IMR-90 (cell line): ENCODE measurements around the gene NELFCD. TPM values are rescaled to one million over a fixed set of nuclear protein-coding genes. Genes with fewer than 3 reads are reported as not detected.

ENCODE experiments used
- ATAC-seq: fragments of 200-7000 bp; cut with Tn5 transposase; 2 replicates; pipeline ENCODE4 v1.9.1; 2020; ENCODE audit warnings: low read depth, mild to moderate bottlenecking, moderate library complexity
- BruUV-seq: library from RNA; stranded (reverse); fragments of 400-500 nt; replicated peaks from 2 replicates; lab custom pipeline; 2021; lab: Mats Ljungman, UMichigan
- CTCF ChIA-PET: fragments of 300-600 bp; formaldehyde crosslinking; extraction: SDS; loops from one replicate; lab custom pipeline; 2021; ENCODE audit warnings: antibody characterized with exemption; lab: Yijun Ruan, JAX
- POLR2A ChIA-PET: fragments of 300-600 bp; sonication (Branson Sonifier 250); formaldehyde crosslinking; loops from one replicate; lab custom pipeline; 2022; ENCODE audit warnings: antibody characterized with exemption; ENCODE audit not compliant: unreplicated experiment; lab: Charles Lee
- DNase-seq: peaks from one replicate; pipeline ENCODE4 v3.0.0; 2013
- H2AFZ ChIP-seq: replicated peaks from 2 replicates; pipeline ENCODE3; 2013; ENCODE audit warnings: low read length, mild to moderate bottlenecking; ENCODE audit not compliant: poor library complexity
- H2AK5ac ChIP-seq: 2 replicates; pipeline ENCODE4 v1.6.1; 2013; ENCODE audit warnings: low read depth, low read length, inconsistent platforms
- H2AK9ac ChIP-seq: replicated peaks from 2 replicates; pipeline ENCODE3; 2013; ENCODE audit warnings: mild to moderate bottlenecking, low read depth, low read length, moderate library complexity; ENCODE audit not compliant: poor library complexity
- H2BK120ac ChIP-seq: 2 replicates; pipeline ENCODE4 v1.6.1; 2013; ENCODE audit warnings: low read depth, low read length, inconsistent platforms
- H2BK15ac ChIP-seq: 3 replicates; pipeline ENCODE4 v1.6.1; 2013; ENCODE audit warnings: low read depth, low read length, inconsistent platforms
- H2BK20ac ChIP-seq: 2 replicates; pipeline ENCODE4 v1.6.1; 2013; ENCODE audit warnings: low read depth, mild to moderate bottlenecking, inconsistent platforms, low read length, moderate library complexity
- H2BK5ac ChIP-seq: 2 replicates; pipeline ENCODE4 v1.6.1; 2013; ENCODE audit warnings: mild to moderate bottlenecking, low read depth, low read length, inconsistent platforms; ENCODE audit not compliant: poor library complexity, severe bottlenecking
- H3K14ac ChIP-seq: replicated peaks from 2 replicates; pipeline ENCODE4 v1.6.1; 2013; ENCODE audit warnings: low read depth, low read length, inconsistent platforms
- H3K18ac ChIP-seq: 2 replicates; pipeline ENCODE4 v1.6.1; 2013; ENCODE audit warnings: low read depth, low read length, control low read depth
- H3K23ac ChIP-seq: 2 replicates; pipeline ENCODE4 v1.6.1; 2013; ENCODE audit warnings: low read depth, low read length, inconsistent platforms
- H3K27ac ChIP-seq: 2 replicates; pipeline ENCODE4 v1.5.1; 2013; ENCODE audit warnings: mild to moderate bottlenecking, control low read depth, low read length; ENCODE audit not compliant: insufficient read depth
- H3K27me3 ChIP-seq: 2 replicates; pipeline ENCODE4 v1.6.1; 2013; ENCODE audit warnings: low read length; ENCODE audit not compliant: control insufficient read depth, insufficient read depth
- H3K36me3 ChIP-seq: 2 replicates; pipeline ENCODE4 v1.6.1; 2013; ENCODE audit warnings: low read length, mixed read lengths; ENCODE audit not compliant: control insufficient read depth, insufficient read depth
- H3K4ac ChIP-seq: 2 replicates; pipeline ENCODE4 v1.6.1; 2013; ENCODE audit warnings: low read depth, low read length, inconsistent platforms
- H3K4me1 ChIP-seq: 2 replicates; pipeline ENCODE4 v1.6.1; 2013; ENCODE audit warnings: low read length, mixed read lengths; ENCODE audit not compliant: control insufficient read depth, insufficient read depth
- H3K4me2 ChIP-seq: 2 replicates; pipeline ENCODE4 v1.6.1; 2013; ENCODE audit warnings: low read depth, mild to moderate bottlenecking, control low read depth, low read length, moderate library complexity
- H3K4me3 ChIP-seq: 2 replicates; pipeline ENCODE4 v1.5.1; 2013; ENCODE audit warnings: low read depth, mild to moderate bottlenecking, control low read depth, low read length, moderate library complexity; ENCODE audit not compliant: insufficient read depth
- H3K56ac ChIP-seq: 2 replicates; pipeline ENCODE4 v1.6.1; 2013; ENCODE audit warnings: low read length, inconsistent platforms; ENCODE audit not compliant: insufficient read depth; ENCODE audit errors: extremely low read depth
- H3K79me1 ChIP-seq, 2 experiments: 2 replicates each; pipeline ENCODE4 v1.6.1; 2013; ENCODE audit warnings: low read length in 2 of 2, inconsistent platforms in 1 of 2, low read depth in 1 of 2
- H3K9ac ChIP-seq: 2 replicates; pipeline ENCODE4 v1.6.1; 2013; ENCODE audit warnings: low read depth, low read length, control low read depth
- H3K9me1 ChIP-seq: 2 replicates; pipeline ENCODE4 v1.6.1; 2013; ENCODE audit warnings: low read length, inconsistent platforms; ENCODE audit not compliant: insufficient read depth
- H3K9me3 ChIP-seq: 2 replicates; pipeline ENCODE4 v1.6.1; 2013; ENCODE audit warnings: low read length; ENCODE audit not compliant: control insufficient read depth, insufficient read depth
- H4K20me1 ChIP-seq: 2 replicates; pipeline ENCODE4 v1.6.1; 2013; ENCODE audit warnings: low read length, inconsistent platforms; ENCODE audit not compliant: insufficient read depth
- H4K5ac ChIP-seq: 2 replicates; pipeline ENCODE4 v1.6.1; 2013; ENCODE audit warnings: mild to moderate bottlenecking, low read depth, low read length, control low read depth
- H4K8ac ChIP-seq, 2 experiments: 2 replicates each; pipeline ENCODE4 v1.6.1; 2013; ENCODE audit warnings: low read depth in 2 of 2, low read length in 2 of 2, control low read depth in 1 of 2, inconsistent platforms in 1 of 2
- H4K91ac ChIP-seq: 2 replicates; pipeline ENCODE4 v1.6.1; 2013; ENCODE audit warnings: low read depth, low read length, inconsistent platforms; ENCODE audit not compliant: insufficient read depth
- BHLHE40 ChIP-seq: fragments of 150-350 bp; IDR thresholded peaks from 2 replicates; pipeline ENCODE4 v1.6.1; 2016; ENCODE audit warnings: mild to moderate bottlenecking, low read depth, low read length
- CEBPB ChIP-seq: IDR thresholded peaks from 2 replicates; pipeline ENCODE4 v1.6.1; 2012; ENCODE audit warnings: low read depth, low read length, improper control_type of control experiment
- CHD1 ChIP-seq: IDR thresholded peaks from 2 replicates; pipeline ENCODE4 v1.6.1; 2012; ENCODE audit warnings: low read depth, low read length, improper control_type of control experiment
- CTCF ChIP-seq: conservative IDR thresholded peaks from 2 replicates; pipeline ENCODE4 v1.5.1; 2012; ENCODE audit warnings: mild to moderate bottlenecking, low read depth, low read length, improper control_type of control experiment
- FOS ChIP-seq: fragments of 150-350 bp; IDR thresholded peaks from 2 replicates; pipeline ENCODE4 v1.6.1; 2016; ENCODE audit warnings: low read depth, low read length
- MAFK ChIP-seq: IDR thresholded peaks from 2 replicates; pipeline ENCODE4 v1.6.1; 2012; ENCODE audit warnings: low read depth, low read length, improper control_type of control experiment
- MAZ ChIP-seq: IDR thresholded peaks from 2 replicates; pipeline ENCODE4 v1.6.1; 2012; ENCODE audit warnings: low read depth, mild to moderate bottlenecking, low read length, improper control_type of control experiment, moderate library complexity, borderline replicate concordance
- MXI1 ChIP-seq: IDR thresholded peaks from 2 replicates; pipeline ENCODE4 v1.6.1; 2012; ENCODE audit warnings: low read depth, mild to moderate bottlenecking, low read length, moderate library complexity, borderline replicate concordance
- NFE2L2 ChIP-seq: fragments of 150-350 bp; IDR thresholded peaks from 2 replicates; pipeline ENCODE4 v1.6.1; 2016; ENCODE audit warnings: low read depth, mild to moderate bottlenecking, low read length
- POLR2A ChIP-seq: IDR thresholded peaks from 2 replicates; pipeline ENCODE4 v1.6.1; 2012; ENCODE audit warnings: mild to moderate bottlenecking, low read depth, low read length
- RAD21 ChIP-seq: IDR thresholded peaks from 2 replicates; pipeline ENCODE4 v1.6.1; 2012; ENCODE audit warnings: low read length, improper control_type of control experiment
- RCOR1 ChIP-seq: IDR thresholded peaks from 2 replicates; pipeline ENCODE4 v1.6.1; 2012; ENCODE audit warnings: mild to moderate bottlenecking, low read length, improper control_type of control experiment; ENCODE audit not compliant: insufficient replicate concordance
- RFX5 ChIP-seq: IDR thresholded peaks from 2 replicates; pipeline ENCODE4 v1.8.0; 2012; ENCODE audit warnings: low read depth, mild to moderate bottlenecking, low read length, moderate library complexity
- SMC3 ChIP-seq: fragments of 150-350 bp; IDR thresholded peaks from 2 replicates; pipeline ENCODE4 v1.6.1; 2016; ENCODE audit warnings: low read depth, mild to moderate bottlenecking, antibody characterized with exemption, low read length, moderate library complexity
- USF2 ChIP-seq: fragments of 150-350 bp; IDR thresholded peaks from 2 replicates; pipeline ENCODE4 v1.6.1; 2017; ENCODE audit warnings: mild to moderate bottlenecking, antibody characterized with exemption, low read length, low read depth
- WGBS, 2 experiments: methylation state at CpG; one replicate each; pipeline versions ENCODE4 v1.1.5 to v1.1.7; 2013; ENCODE audit warnings: missing lambda C conversion rate in 2 of 2; ENCODE audit not compliant: insufficient read length in 1 of 2; ENCODE audit errors: extremely low coverage in 2 of 2; 5-methylcytosine and 5-hydroxymethylcytosine counted together
- dilution Hi-C: fragments of 300-500 bp; cut with HindIII; formaldehyde crosslinking; loops from one replicate; pipeline ENCODE4 v1.14.3; 2018; ENCODE audit warnings: low sequenced_read_pairs; ENCODE audit not compliant: unreplicated experiment
- in situ Hi-C: fragments of 300-500 bp; cut with MboI; formaldehyde crosslinking; loops from 3 replicates; pipeline ENCODE4 v1.14.3; 2019; ENCODE audit warnings: low sequenced_read_pairs, inconsistent platforms, mixed read lengths
- intact Hi-C: fragments of 100-400 bp; cut with micrococcal nuclease; formaldehyde crosslinking; loops from 2 replicates; pipeline ENCODE4 v1.10.0; 2022
- polyA plus RNA-seq, 3 experiments: library from polyadenylated mRNA; depleted of rRNA; stranded (reverse); fragments of >200 nt; gene quantifications; 2 replicates each; pipeline ENCODE4 v1.2.3, GENCODE V29; 2012; ENCODE audit warnings: low replicate concordance in 1 of 3
- total RNA-seq: library from RNA; depleted of rRNA; stranded (reverse); fragments of >200 nt; gene quantifications from 2 replicates; pipeline ENCODE4 v1.2.3, GENCODE V29; 2012
- TF ChIP-seq, protein P1 (sequence below): fragments of 150-350 bp; IDR thresholded peaks from 2 replicates; pipeline ENCODE4 v1.6.1; 2016; ENCODE audit warnings: low read depth, mild to moderate bottlenecking, low read length, moderate library complexity, borderline replicate concordance

NELFCD gene
- total and polyA plus RNA-seq, 2 of the 4 experiments (the other 2 are of a cell fraction) = 88.9 to 94.1 TPM

DNA sequence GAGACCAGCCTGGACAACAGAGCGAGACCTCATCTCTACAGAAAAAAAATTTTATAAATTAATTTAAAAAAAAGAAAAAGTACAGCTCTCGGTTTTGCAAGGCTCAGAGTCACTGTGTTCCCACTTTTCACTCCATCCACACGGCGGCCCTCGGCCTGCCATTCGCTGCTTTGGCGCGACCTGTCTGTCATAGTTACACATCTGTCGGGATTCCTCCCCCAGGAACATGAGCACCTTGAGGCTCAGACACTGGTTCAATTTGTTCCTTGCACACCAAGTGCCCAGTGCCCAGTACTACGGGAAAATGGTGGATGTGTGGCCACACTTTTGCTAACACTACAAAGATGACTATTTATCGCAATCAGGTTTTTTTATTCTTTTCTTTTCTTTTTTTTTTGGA, 17.6 kb downstream of the NELFCD start:
- TF ChIP-seq MAFK = no peak
- no peak for TF ChIP-seq RCOR1
- TF ChIP-seq USF2 = no peak
- TF ChIP-seq FOS = no peak
- TF ChIP-seq NFE2L2 = no peak
- no peak for TF ChIP-seq POLR2A
- TF ChIP-seq CHD1 = no peak
- no peak for TF ChIP-seq SMC3
- TF ChIP-seq, protein P1, sequence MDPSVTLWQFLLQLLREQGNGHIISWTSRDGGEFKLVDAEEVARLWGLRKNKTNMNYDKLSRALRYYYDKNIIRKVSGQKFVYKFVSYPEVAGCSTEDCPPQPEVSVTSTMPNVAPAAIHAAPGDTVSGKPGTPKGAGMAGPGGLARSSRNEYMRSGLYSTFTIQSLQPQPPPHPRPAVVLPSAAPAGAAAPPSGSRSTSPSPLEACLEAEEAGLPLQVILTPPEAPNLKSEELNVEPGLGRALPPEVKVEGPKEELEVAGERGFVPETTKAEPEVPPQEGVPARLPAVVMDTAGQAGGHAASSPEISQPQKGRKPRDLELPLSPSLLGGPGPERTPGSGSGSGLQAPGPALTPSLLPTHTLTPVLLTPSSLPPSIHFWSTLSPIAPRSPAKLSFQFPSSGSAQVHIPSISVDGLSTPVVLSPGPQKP = no peak
- TF ChIP-seq MAZ = no peak
- no peak for TF ChIP-seq BHLHE40
- no peak for TF ChIP-seq CTCF
- no peak for TF ChIP-seq RFX5
- no peak for TF ChIP-seq RAD21
- TF ChIP-seq MXI1 = no peak
- no peak for TF ChIP-seq CEBPB
- H4K8ac ChIP-seq = no peak overlapping the region
- dilution Hi-C loops (no loop called here), intact Hi-C loops (no loop called here), in situ Hi-C loops (no loop called here)
- BruUV-seq = no TSS peak
- H2BK120ac ChIP-seq = no peak overlapping the region
- no peak overlapping the region for H3K4me2 ChIP-seq
- 97% methylated on average over 5 of the region's 11 CpGs; no CpG with 5 or more reads in 1 of the 2 experiments for WGBS, 2 experiments
- H2BK5ac ChIP-seq = no peak overlapping the region
- no peak overlapping the region for H3K56ac ChIP-seq
- H4K5ac ChIP-seq = no peak overlapping the region
- no peak overlapping the region for H2AK5ac ChIP-seq
- CTCF ChIA-PET = interaction anchor here (0.7 kb wide), 1 partner anchor 80 kb away, joined by 3 read pairs; no protein-coding TSS in a partner anchor
- H3K18ac ChIP-seq = no peak overlapping the region
- H3K79me1 ChIP-seq = peaks cover 5 to 26% of the 10 kb centered on the region in 2 experiments; a peak in 3 of 4 replicates
- no peak overlapping the region for H3K23ac ChIP-seq
- ATAC-seq = no peak
- no peak for DNase-seq
- no peak overlapping the region for H3K4ac ChIP-seq
- H3K4me1 ChIP-seq = no peaks in the 10 kb centered on the region
- peaks cover 8% of the 10 kb centered on the region for H3K9me1 ChIP-seq
- H3K9me3 ChIP-seq = no peaks in the 10 kb centered on the region
- no peak overlapping the region for H3K14ac ChIP-seq
- H2AK9ac ChIP-seq = no peak overlapping the region
- no peak overlapping the region for H4K91ac ChIP-seq
- H3K4me3 ChIP-seq = no peak overlapping the region
- POLR2A ChIA-PET = no interaction called here
- no peak overlapping the region for H3K9ac ChIP-seq
- H3K27ac ChIP-seq = no peak overlapping the region
- peaks cover 4% of the 10 kb centered on the region for H4K20me1 ChIP-seq
- no peak overlapping the region for H2BK20ac ChIP-seq
- peaks cover 44% of the 10 kb centered on the region for H3K36me3 ChIP-seq
- H2BK15ac ChIP-seq = no peak overlapping the region
- no peak overlapping the region for H2AFZ ChIP-seq
- H3K27me3 ChIP-seq = no peaks in the 10 kb centered on the region
